Stimulated activated CD8-positive, alpha-beta memory T cell treated with anti-CD3 and anti-CD28 coated beads, Interleukin-2, amount 100 ng/mL, for 1 hour (primary cell): ENCODE data around the gene DPYSL3.

Source experiments
- DNase-seq, 2 donors: peaks; one replicate each; pipeline ENCODE4 v3.0.0-alpha.2; 2020; ENCODE audit warnings: low read depth in 2 of 2

The DPYSL3 gene

GRCh38 chr5:147474140-147474539 lies 35.7 kb downstream of the DPYSL3 start:
- no peak for DNase-seq

- DNase-seq, result no peak
Measured at GRCh38 chr5:147472664-147473475, 37.0 kb downstream of the DPYSL3 start.

DNA sequence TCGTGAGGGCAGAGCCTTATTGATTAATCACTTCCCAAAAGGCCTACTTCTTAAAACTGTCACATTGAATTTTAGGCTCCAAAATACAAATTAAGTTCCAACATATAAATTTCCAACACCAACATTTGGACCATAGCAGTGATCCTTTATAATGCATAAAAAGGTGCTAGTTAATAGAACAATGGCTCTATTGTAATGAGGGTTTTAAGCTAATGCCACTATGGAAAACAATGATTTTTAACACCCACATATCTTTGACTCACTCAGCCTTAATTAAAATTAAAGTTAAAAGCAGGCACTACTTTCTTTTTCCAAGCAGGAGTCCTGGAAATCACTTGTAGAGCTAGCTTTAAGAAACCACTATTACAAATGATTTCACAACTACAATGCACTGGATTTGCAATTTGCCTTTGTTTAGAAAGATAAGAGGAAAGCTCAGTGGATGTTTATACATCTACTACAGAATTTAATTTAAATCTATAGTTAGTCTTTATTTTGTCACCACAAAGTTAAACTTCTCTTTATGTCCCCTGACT lies 41.8 kb downstream of the DPYSL3 start:
- DNase-seq, result no peak

- DNase-seq, result no peak
Measured at GRCh38 chr5:147466360-147466980, 43.4 kb downstream of the DPYSL3 start.

DNA sequence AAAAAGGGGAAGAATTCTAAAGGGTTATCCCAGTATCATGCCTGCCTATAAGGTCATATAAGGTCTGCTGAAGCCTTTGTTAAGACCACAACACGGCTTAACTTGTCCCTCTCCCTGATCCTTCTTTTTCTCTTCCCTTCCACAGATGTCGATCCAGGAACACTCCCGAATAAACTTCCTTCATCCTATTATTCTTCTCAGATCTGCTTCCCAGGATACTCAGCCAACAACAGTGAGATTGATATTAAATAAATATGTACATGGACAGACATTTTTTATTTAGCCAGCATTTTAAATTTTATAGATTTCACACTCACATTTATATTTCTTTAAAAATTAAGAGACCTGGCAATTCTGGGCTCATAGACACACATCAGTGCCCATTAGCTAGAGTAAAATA lies 44.1 kb downstream of the DPYSL3 start:
- DNase-seq, result no peak

DNA sequence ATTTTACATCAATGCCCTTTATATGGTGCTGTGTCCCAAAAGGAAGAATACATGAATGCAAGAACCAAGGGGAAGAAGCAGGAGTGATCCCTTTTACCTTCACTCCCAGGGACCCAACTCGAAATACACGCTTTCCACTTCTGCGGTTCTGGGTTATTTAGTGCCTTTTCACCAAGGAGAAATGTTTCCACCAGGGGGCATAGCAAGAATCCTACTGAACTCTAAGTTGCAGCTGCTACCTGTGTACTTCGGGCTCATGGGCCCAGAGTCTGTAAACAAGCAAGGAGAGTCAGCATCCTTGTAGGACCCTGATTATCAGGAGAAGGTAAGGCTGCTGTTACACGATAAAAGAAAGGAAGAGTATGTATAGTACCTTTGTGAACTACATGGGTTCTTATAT lies 45.7 kb downstream of the DPYSL3 start:
- DNase-seq, result no peak

- DNase-seq, result no peak
Measured at GRCh38 chr5:147461915-147462314, 48.0 kb downstream of the DPYSL3 start.

- DNase-seq, result no peak
Measured at GRCh38 chr5:147460380-147460779, 49.5 kb downstream of the DPYSL3 start.

- DNase-seq, result no peak
Measured at GRCh38 chr5:147458581-147458980, 51.3 kb downstream of the DPYSL3 start.

- no peak for DNase-seq
Measured at GRCh38 chr5:147455822-147456450, 53.9 kb downstream of the DPYSL3 start.

DNA sequence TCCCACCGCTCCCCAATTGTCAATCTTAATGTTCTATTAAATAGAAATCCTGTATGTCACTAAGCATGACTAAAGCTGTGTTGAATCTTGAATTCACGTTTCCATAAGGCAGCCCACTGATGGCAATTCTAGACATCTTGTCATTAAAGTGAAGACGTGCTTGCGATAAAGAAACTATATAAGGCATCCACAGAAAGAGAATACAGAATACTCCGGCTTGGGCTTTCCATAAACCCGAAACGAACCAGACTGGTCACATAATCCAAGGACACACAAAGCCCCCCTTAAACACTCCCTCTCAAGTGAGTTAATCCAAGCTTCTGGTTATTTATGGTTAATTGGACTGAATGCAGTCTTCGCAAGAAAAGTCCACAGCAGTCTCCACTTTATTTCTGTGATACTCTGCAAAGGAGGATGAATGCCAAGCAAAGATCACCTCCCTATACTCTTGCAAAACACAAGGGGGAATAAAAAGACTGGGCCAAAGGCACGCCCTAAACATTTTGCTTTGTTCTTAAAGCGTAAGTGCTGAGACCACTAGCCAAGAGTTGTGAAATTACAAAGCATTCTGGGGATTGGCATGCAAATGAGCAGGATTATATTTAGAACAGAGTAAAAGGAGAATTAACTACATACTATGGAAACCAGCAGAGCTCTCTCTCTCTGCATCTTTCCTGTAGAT lies 54.7 kb downstream of the DPYSL3 start:
- DNase-seq, result no peak

GRCh38 chr5:147453875-147454814 lies 55.7 kb downstream of the DPYSL3 start:
- peak in 1 of 2 donors; percentile 42 for DNase-seq

DNA sequence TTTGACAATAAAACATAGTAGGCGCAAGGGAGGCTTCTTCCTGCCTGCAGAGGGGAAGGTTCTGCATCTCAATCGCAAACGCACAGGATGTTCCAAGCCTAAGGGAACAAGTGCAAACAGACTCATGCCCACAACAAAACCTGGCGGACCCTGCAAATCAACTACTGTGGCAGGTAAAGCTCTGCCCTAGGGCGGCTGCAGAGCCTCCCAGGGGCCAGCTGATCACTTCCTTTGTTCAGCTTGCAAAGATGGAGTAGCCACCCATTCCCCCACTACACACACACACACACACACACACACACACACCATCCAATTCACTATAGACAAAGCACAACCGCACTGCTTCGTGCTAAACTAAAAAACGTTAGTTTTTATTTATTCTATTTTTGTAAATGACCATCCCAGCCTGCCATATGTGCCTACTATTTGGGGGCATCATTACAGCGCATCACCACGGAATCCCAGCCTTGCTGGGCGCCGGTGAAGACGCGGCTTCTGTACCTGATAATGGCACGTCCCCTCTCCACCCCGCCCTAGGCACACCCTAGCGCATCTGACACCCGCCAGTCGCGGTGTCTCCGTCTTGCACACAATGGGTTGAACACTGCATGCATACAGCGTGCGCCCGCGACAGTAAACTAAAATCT lies 57.6 kb downstream of the DPYSL3 start:
- no peak for DNase-seq

DNA sequence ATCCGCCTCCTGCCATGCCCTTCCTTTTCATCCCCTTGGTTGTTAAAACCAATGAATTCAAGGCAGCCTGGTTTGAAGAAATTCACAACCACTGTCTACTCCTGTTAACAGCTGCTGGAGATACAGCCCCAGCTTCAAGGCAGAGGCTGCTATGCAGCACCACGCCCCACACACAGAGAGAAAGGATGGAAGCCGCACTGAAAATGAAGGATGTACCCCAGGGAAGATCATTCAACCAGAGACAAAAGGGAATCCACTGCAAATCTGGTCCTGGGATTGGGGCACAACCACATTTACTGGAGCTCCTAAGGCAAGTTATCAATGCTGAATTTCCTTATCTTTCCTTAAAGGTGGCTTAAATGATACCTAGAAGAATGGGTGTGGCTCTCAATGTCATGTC lies 58.7 kb downstream of the DPYSL3 start:
- no peak for DNase-seq

DNA sequence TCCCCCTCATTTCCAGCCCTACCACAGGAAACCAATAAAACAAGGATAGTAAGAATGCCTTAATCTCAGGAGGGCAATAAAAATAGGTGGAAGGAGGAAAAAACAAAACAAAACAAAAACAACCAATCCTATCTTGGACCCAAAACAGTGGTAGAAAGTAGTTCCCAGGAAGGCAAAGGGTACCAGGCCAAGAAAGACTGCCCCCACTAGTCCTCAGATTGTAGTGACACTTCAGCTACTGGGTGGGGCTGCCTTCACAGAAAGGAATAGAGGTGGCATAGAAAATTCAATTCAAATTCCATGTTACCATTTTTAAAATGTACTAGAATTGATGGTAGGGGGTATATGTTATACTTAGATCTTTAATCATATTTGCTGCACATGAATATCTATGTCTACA lies 59.3 kb downstream of the DPYSL3 start:
- DNase-seq, result no peak

GRCh38 chr5:147448766-147449165 lies 61.1 kb downstream of the DPYSL3 start:
- no peak for DNase-seq

GRCh38 chr5:147446523-147446922 lies 63.3 kb downstream of the DPYSL3 start:
- DNase-seq, result no peak

DNA sequence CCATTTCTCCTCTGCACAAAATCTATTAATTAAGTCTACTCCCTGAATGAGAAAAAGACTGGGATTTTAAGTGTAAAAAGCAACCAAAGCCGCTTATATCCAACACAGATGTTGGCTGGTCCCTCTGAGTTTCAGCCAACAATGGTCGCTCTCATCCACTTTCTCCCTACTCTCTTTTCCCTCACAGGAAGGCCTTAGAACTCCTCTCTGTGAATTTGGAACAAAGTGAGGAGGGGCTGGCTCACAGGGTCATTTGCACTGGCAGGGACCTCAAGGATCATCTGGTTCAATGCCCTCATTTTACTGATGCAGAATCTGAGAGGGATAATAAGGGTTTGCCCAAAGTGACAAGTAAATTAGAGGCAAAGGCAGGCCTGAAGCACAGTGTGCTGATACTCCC lies 64.0 kb downstream of the DPYSL3 start:
- no peak for DNase-seq

DNA sequence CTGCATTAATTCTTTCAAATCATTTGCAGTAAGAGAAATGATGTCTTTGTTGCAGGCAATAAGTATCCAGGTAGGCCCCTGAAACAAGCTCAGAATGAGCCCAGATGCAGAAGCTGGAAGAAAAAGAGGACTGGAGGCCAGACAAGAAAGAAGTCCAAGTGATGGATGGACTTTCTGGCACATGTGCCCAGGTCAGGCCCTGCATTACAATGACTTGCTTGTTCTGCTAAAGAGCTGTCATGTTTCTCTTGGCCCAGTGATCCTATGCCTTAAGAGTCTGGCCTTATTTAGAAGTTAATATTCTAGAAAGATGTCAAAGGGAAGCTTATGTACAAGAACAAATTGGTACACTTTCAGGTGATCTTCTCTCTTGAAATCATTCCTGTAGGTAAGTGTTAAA lies 64.8 kb downstream of the DPYSL3 start:
- no peak for DNase-seq

DNA sequence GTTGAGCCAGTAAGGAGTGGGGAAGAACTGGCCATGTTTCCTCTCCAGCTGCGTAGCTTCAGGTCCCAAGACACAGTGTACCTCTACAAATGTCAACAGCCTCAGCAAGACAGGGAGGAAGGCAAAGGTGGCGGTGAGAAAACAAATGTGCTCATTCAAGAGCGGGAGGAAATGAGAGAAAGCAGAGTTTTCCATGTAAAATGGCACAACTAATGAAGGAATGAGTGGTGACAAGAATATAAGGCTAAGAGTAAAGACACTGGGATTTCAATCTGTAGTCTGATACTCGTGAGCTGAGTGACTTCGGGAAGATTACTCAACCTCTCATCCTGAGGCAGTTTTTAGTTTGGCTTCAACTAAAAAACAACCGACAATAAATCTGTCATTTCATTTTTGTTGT lies 67.6 kb downstream of the DPYSL3 start:
- no peak for DNase-seq
